IMR-90 (cell line): ENCODE data around the gene MEPE.

Experiments used
- BHLHE40 ChIP-seq: fragments of 150-350 bp; IDR thresholded peaks from 2 replicates; pipeline ENCODE4 v1.6.1; 2016; ENCODE audit warnings: mild to moderate bottlenecking, low read depth, low read length
- CTCF ChIP-seq: conservative IDR thresholded peaks from 2 replicates; pipeline ENCODE4 v1.5.1; 2012; ENCODE audit warnings: mild to moderate bottlenecking, low read depth, low read length, improper control_type of control experiment
- POLR2A ChIP-seq: IDR thresholded peaks from 2 replicates; pipeline ENCODE4 v1.6.1; 2012; ENCODE audit warnings: mild to moderate bottlenecking, low read depth, low read length
- RAD21 ChIP-seq: IDR thresholded peaks from 2 replicates; pipeline ENCODE4 v1.6.1; 2012; ENCODE audit warnings: low read length, improper control_type of control experiment
- RCOR1 ChIP-seq: IDR thresholded peaks from 2 replicates; pipeline ENCODE4 v1.6.1; 2012; ENCODE audit warnings: mild to moderate bottlenecking, low read length, improper control_type of control experiment; ENCODE audit not compliant: insufficient replicate concordance
- RFX5 ChIP-seq: IDR thresholded peaks from 2 replicates; pipeline ENCODE4 v1.8.0; 2012; ENCODE audit warnings: low read depth, mild to moderate bottlenecking, low read length, moderate library complexity
- USF2 ChIP-seq: fragments of 150-350 bp; IDR thresholded peaks from 2 replicates; pipeline ENCODE4 v1.6.1; 2017; ENCODE audit warnings: mild to moderate bottlenecking, antibody characterized with exemption, low read length, low read depth

GRCh38 chr4:87835197-87835596 lies 2.4 kb downstream of the MEPE start:
- no peak for TF ChIP-seq POLR2A
- no peak for TF ChIP-seq RFX5
- TF ChIP-seq RCOR1, result no peak
- TF ChIP-seq CTCF, result no peak
- no peak for TF ChIP-seq RAD21
- no peak for TF ChIP-seq BHLHE40
- no peak for TF ChIP-seq USF2
